ENCODE measurements around the gene CCNY. TPM values are rescaled to one million over a fixed set of nuclear protein-coding genes. Genes with fewer than 3 reads are reported as not detected.

Gene CCNY
- total RNA-seq, 2 experiments from 2014 or later = 37.0 to 55.8 TPM

- DNase-seq (ENCODE audit: low spot score) = peak; percentile 62
- TF ChIP-seq, protein P1, sequence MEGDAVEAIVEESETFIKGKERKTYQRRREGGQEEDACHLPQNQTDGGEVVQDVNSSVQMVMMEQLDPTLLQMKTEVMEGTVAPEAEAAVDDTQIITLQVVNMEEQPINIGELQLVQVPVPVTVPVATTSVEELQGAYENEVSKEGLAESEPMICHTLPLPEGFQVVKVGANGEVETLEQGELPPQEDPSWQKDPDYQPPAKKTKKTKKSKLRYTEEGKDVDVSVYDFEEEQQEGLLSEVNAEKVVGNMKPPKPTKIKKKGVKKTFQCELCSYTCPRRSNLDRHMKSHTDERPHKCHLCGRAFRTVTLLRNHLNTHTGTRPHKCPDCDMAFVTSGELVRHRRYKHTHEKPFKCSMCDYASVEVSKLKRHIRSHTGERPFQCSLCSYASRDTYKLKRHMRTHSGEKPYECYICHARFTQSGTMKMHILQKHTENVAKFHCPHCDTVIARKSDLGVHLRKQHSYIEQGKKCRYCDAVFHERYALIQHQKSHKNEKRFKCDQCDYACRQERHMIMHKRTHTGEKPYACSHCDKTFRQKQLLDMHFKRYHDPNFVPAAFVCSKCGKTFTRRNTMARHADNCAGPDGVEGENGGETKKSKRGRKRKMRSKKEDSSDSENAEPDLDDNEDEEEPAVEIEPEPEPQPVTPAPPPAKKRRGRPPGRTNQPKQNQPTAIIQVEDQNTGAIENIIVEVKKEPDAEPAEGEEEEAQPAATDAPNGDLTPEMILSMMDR (conservative IDR thresholded peaks at IDR 0.05; ENCODE audit: low read length) = no peak
- TF ChIP-seq EZH2phosphoT487 (IDR thresholded peaks at IDR 0.05; ENCODE audit: borderline replicate concordance, low read depth, low read length) = no peak
- Histone ChIP-seq H3K9me3 (ENCODE audit: low read length) (no peaks in the 10 kb centered on the region), H3K36me3 (ENCODE audit: insufficient read depth, low read length) (peaks cover 7% of the 10 kb centered on the region; the same call in 1 of the 2 replicates), H2AFZ (ENCODE audit: low read length) (peak overlapping the region; percentile 11; the same call in 1 of the 2 replicates), H3K9me2 (ENCODE audit: insufficient read depth, low read length) (no peaks in the 10 kb centered on the region), H3K79me2 (ENCODE audit: insufficient read depth, low read depth, low read length) (no peaks in the 10 kb centered on the region), H3K4me2 (ENCODE audit: low read length) (peak overlapping the region; percentile 28), H3K27ac (ENCODE audit: low read depth, low read length, poor library complexity, severe bottlenecking) (peak overlapping the region; percentile 25), H4K20me1 (ENCODE audit: insufficient read depth, low read length) (no peaks in the 10 kb centered on the region), H3K4me3 (ENCODE audit: low read depth, low read length, poor library complexity, severe bottlenecking) (no peak overlapping the region), H3K4me1 (ENCODE audit: insufficient read depth, low read length, poor library complexity, severe bottlenecking) (peaks cover 18% of the 10 kb centered on the region)
- ChIA-PET POLR2A (interaction anchor here (0.6 to 1.9 kb wide), 5 partner anchors 8 to 183 kb away, joined by 4 to 5 read pairs (median 4); no protein-coding TSS in a partner anchor), CTCF (ENCODE audit: unreplicated experiment) (interaction anchor here (2.2 kb wide), 1 partner anchor 71 kb away, joined by 7 read pairs; no protein-coding TSS in a partner anchor)
- intact Hi-C loops (cut with micrococcal nuclease; ENCODE audit: unreplicated experiment) = loop anchor here (10.0 kb wide), 1 partner anchor 230 kb away; the partner anchor contains the start of gene CCNY
- no TSS peak for BruUV-seq (replicated peaks)
Observed at GRCh38 chr10:35564341-35564968, 228.1 kb downstream of the CCNY start.

GRCh38 chr10:35565602-35566081 is 229.3 kb downstream of the CCNY start:
- no peak for TF ChIP-seq EZH2phosphoT487 (IDR thresholded peaks at IDR 0.05; ENCODE audit: borderline replicate concordance, low read depth, low read length)
- TF ChIP-seq, protein P1 (conservative IDR thresholded peaks at IDR 0.05; ENCODE audit: low read length) = no peak
- Histone ChIP-seq H3K4me1 (ENCODE audit: insufficient read depth, low read length, poor library complexity, severe bottlenecking) (peaks cover 18% of the 10 kb centered on the region), H3K9me2 (ENCODE audit: insufficient read depth, low read length) (no peaks in the 10 kb centered on the region), H4K20me1 (ENCODE audit: insufficient read depth, low read length) (no peaks in the 10 kb centered on the region), H3K27ac (ENCODE audit: low read depth, low read length, poor library complexity, severe bottlenecking) (no peak overlapping the region), H3K4me2 (ENCODE audit: low read length) (no peak overlapping the region), H3K4me3 (ENCODE audit: low read depth, low read length, poor library complexity, severe bottlenecking) (no peak overlapping the region), H3K79me2 (ENCODE audit: insufficient read depth, low read depth, low read length) (no peaks in the 10 kb centered on the region), H3K36me3 (ENCODE audit: insufficient read depth, low read length) (peaks cover 7% of the 10 kb centered on the region; the same call in 1 of the 2 replicates), H3K9me3 (ENCODE audit: low read length) (no peaks in the 10 kb centered on the region), H2AFZ (ENCODE audit: low read length) (no peak overlapping the region)
- intact Hi-C loops (cut with micrococcal nuclease; ENCODE audit: unreplicated experiment) = loop anchor here (10.0 kb wide), 1 partner anchor 231 kb away; the partner anchor contains the start of gene CCNY
- BruUV-seq (replicated peaks) = no TSS peak
- ChIA-PET CTCF (ENCODE audit: unreplicated experiment) (no interaction called here), POLR2A (interaction anchor here (1.3 to 1.9 kb wide), 2 partner anchors 10 to 65 kb away, joined by 3 to 5 read pairs; no protein-coding TSS in a partner anchor)
- DNase-seq (ENCODE audit: low spot score) = no peak

DNA sequence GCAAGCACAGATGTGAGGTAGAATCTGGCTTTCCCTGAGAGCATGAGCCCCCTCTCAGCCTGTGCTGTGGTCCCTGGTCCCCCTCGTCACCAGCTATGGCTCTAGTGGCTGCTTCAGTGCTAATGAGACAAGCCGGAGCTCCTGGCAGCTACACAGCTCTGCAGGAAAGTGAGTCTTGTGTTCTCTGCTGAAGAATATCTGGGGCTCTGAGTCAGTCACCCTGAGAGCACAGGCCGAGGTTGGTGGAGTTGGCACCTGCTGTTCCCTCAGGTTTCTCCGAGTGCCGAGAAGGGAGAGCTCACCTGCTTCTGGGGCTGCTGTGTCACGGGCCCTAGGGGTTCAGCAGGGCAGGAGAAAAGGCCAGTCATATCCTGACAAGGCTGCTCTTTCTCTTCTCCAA is 231.6 kb downstream of the CCNY start:
- no peaks in the 10 kb centered on the region for H3K9me2 ChIP-seq (ENCODE audit: insufficient read depth, low read length)
- ChIA-PET POLR2A (no interaction called here), CTCF (ENCODE audit: unreplicated experiment) (no interaction called here)
- H3K36me3 ChIP-seq (ENCODE audit: insufficient read depth, low read length) = peaks cover 7% of the 10 kb centered on the region; the same call in 1 of the 2 replicates
- BruUV-seq (replicated peaks) = no TSS peak
- no peaks in the 10 kb centered on the region for H3K9me3 ChIP-seq (ENCODE audit: low read length)
- no peak overlapping the region for H3K4me2 ChIP-seq (ENCODE audit: low read length)
- no peaks in the 10 kb centered on the region for H3K79me2 ChIP-seq (ENCODE audit: insufficient read depth, low read depth, low read length)
- no peaks in the 10 kb centered on the region for H4K20me1 ChIP-seq (ENCODE audit: insufficient read depth, low read length)
- no peak overlapping the region for H2AFZ ChIP-seq (ENCODE audit: low read length)
- DNase-seq (ENCODE audit: low spot score) = no peak
- H3K27ac ChIP-seq (ENCODE audit: low read depth, low read length, poor library complexity, severe bottlenecking) = no peak overlapping the region
- intact Hi-C loops (cut with micrococcal nuclease; ENCODE audit: unreplicated experiment) = loop anchor here (10.0 kb wide), 1 partner anchor 233 kb away; the partner anchor contains the start of gene CCNY
- TF ChIP-seq, protein P1 (conservative IDR thresholded peaks at IDR 0.05; ENCODE audit: low read length) = no peak
- no peak for TF ChIP-seq EZH2phosphoT487 (IDR thresholded peaks at IDR 0.05; ENCODE audit: borderline replicate concordance, low read depth, low read length)
- no peak overlapping the region for H3K4me3 ChIP-seq (ENCODE audit: low read depth, low read length, poor library complexity, severe bottlenecking)
- peaks cover 18% of the 10 kb centered on the region for H3K4me1 ChIP-seq (ENCODE audit: insufficient read depth, low read length, poor library complexity, severe bottlenecking)

Measured in OCI-LY7 (cell line).